ENCODE results near the gene TOR2A.

TOR2A gene

DNA sequence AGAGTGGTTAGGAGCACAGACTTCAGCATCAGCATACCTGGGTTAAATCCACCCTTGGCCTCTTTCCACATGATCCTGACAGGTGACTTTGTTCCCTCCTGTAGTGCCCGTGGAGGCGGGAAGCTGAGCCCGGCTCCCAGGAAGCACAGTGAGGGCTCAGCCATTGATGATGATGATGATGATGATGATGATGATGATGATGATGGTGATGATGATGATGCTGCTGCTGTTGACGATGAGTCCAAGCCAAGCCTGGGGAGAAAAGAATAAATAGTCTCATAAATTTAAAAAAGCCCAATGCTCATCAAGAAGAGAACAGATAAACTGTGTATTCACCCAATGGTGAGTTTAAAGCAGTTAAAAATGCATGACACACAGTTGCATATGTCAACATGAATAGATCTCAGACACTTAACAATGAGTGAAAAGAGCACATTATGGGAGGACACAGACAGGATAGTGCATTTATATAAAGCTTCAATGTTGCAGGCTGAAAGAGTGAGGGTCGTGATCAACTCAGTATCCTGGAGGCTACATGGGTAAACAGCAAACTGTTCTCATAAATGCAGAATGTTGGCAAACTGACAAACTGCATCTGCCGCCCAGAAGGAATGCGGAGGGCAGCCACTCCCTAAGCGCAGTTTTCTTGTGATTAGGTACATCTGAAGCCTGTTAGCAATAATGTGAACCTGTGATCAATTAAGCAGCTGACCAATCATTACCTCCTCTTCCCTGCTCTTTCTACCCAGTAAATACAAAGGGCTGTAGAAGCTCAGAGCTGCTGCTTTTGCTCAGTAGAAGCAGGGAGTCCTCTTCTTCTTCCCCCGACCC, 40.0 kb downstream of the TOR2A start:
- TF ChIP-seq, protein P1, sequence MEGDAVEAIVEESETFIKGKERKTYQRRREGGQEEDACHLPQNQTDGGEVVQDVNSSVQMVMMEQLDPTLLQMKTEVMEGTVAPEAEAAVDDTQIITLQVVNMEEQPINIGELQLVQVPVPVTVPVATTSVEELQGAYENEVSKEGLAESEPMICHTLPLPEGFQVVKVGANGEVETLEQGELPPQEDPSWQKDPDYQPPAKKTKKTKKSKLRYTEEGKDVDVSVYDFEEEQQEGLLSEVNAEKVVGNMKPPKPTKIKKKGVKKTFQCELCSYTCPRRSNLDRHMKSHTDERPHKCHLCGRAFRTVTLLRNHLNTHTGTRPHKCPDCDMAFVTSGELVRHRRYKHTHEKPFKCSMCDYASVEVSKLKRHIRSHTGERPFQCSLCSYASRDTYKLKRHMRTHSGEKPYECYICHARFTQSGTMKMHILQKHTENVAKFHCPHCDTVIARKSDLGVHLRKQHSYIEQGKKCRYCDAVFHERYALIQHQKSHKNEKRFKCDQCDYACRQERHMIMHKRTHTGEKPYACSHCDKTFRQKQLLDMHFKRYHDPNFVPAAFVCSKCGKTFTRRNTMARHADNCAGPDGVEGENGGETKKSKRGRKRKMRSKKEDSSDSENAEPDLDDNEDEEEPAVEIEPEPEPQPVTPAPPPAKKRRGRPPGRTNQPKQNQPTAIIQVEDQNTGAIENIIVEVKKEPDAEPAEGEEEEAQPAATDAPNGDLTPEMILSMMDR (IDR thresholded peaks at IDR 0.05; ENCODE audit: low read depth, low read length), result no peak
- DNase-seq (ENCODE audit: extremely low read depth, low read depth), result peak; percentile 63

DNA sequence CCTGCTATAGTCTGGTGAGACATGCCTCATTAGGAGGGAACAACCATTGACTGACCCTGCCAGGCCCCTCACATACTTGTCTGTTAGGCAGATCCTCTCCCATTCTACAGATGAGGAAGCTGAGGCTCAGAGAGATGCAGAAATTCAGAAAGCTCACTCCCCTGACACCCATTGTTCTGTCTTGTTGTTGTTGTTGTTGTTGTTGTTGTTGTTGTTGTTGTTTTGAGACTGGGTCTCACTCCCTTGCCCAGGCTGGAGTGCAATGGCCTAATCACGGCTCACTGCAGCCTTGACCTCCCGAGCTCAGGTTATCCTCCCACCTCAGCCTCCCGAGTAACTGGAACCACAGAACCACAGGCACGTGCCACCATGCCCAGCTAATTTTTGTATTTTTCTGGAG, 41.4 kb downstream of the TOR2A start:
- TF ChIP-seq, protein P1 (IDR thresholded peaks at IDR 0.05; ENCODE audit: low read depth, low read length), result no peak
- no peak for DNase-seq (ENCODE audit: extremely low read depth, low read depth)

DNA sequence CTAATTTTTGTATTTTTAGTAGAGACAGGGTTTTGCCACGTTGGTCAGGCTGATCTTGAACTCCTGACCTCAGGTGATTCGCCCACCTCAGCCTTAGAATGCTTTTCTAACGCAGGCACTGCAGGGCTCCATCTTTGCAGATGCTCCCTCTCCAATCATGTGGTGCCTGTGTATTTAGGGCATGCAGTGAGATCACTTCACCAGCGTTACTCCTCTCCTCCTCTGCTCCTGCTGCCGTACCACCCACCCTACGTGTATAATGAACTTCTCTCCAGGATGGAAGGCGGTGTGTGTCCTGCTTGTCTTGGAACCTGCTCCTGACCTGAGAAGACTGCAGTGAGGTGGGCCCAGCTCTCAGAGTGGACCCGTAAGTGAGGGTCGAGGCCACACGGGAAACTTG, 42.0 kb downstream of the TOR2A start:
- TF ChIP-seq, protein P1 (IDR thresholded peaks at IDR 0.05; ENCODE audit: low read depth, low read length), result no peak
- DNase-seq (ENCODE audit: extremely low read depth, low read depth), result no peak

DNA sequence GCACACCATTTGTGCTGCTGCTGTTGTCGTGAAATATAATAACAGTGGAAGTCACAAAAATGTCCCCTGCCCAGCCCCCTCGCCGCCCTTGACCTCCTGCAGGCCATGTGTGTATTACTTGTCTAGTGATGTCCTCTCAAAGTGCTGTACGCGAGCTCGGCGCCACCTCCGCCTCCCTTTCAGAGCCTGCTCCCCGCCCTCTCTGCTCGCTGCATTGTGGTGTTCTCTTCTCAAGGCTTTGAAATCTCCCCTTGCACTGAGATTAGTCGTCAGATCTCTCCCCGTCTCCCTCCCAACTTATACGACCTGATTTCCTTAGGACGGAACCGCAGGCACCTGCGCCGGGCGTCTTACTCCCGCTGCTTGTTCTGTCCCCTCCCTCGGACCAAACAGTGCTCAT, 43.0 kb downstream of the TOR2A start:
- DNase-seq (ENCODE audit: extremely low read depth, low read depth), result no peak
- TF ChIP-seq, protein P1 (IDR thresholded peaks at IDR 0.05; ENCODE audit: low read depth, low read length), result no peak

DNA sequence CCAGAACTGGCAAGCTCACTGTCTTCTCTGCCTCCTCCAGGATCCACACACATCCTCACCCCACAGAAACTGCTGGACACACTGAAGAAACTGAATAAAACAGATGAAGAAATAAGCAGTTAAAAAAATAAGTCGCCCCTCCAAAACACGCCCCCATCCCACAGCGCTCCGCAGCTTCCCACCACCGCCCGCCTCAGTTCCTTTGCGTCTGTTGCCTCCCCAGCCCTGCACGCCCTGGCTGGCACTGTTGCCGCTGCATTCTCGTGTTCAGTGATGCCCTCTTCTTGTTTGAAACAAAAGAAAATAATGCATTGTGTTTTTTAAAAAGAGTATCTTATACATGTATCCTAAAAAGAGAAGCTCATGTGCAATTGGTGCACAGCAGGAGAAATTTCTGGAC, 44.4 kb downstream of the TOR2A start:
- TF ChIP-seq, protein P1 (IDR thresholded peaks at IDR 0.05; ENCODE audit: low read depth, low read length), result no peak
- DNase-seq (ENCODE audit: extremely low read depth, low read depth), result no peak

DNA sequence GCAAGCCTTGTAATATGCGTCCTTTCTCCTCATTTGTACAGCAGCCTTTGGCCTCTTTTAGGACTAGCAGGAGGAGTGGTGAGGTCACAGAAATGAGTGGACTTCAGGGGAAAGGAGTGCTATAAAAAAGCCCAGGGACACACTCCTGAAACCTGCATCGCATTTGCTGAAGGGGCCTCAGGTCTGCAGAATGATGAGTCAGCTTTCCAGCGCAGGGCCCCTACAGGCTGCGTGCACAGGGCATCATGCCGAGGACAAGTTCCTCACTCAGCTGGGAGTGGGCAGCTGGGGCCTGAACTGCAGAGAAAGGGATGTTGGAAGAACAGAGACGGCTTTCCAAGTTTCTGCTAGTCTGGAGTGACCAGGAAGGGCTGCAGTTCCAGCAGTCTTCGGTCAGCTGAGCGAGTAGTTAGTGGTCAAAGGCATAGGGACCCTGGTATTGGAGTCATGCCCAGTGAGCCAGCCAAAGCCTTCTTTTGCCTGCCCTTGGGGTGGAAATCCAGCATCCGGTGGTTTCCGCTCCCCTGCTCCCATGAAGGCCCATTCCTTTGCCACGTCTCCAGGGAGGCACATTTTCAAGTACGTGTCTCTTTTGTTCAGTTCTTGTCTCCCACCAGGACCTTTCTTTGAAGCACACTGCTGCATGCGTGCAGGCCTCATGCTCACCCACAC, 45.6 kb downstream of the TOR2A start:
- TF ChIP-seq, protein P1 (IDR thresholded peaks at IDR 0.05; ENCODE audit: low read depth, low read length), result no peak

More for the DNA sequence above, 45.6 kb downstream of the TOR2A start:
- DNase-seq (ENCODE audit: extremely low read depth, low read depth), result no peak
